Mesendoderm (in vitro differentiated cells): ENCODE results near the gene RBBP8NL.
A peak's percentile ranks its signal among the peaks of the same experiment; 100 is the strongest.

ENCODE experiments used
- DNase-seq: peaks from one replicate; pipeline ENCODE4 v3.0.0; 2013
- H2AK5ac ChIP-seq: 2 replicates; pipeline ENCODE4 v1.6.1; 2013; ENCODE audit warnings: low read length, inconsistent platforms
- H2BK120ac ChIP-seq: 2 replicates; pipeline ENCODE4 v1.6.1; 2013; ENCODE audit warnings: low read depth, mild to moderate bottlenecking, low read length, moderate library complexity, mixed read lengths
- H2BK15ac ChIP-seq: replicated peaks from 2 replicates; pipeline ENCODE4 v1.6.1; 2013; ENCODE audit warnings: low read depth, mild to moderate bottlenecking, moderate library complexity
- H2BK5ac ChIP-seq: 2 replicates; pipeline ENCODE4 v1.6.1; 2013; ENCODE audit warnings: low read length, inconsistent platforms
- H3K18ac ChIP-seq: 2 replicates; pipeline ENCODE4 v1.6.1; 2013; ENCODE audit warnings: mild to moderate bottlenecking, low read length, mixed read lengths
- H3K23ac ChIP-seq: one replicate; pipeline ENCODE4 v1.6.1; 2013; ENCODE audit warnings: low read length
- H3K27ac ChIP-seq: 2 replicates; pipeline ENCODE4 v1.5.1; 2013; ENCODE audit warnings: low read depth, mild to moderate bottlenecking, inconsistent platforms, low read length, moderate library complexity
- H3K27me3 ChIP-seq: 2 replicates; pipeline ENCODE4 v1.6.1; 2013; ENCODE audit warnings: low read length, control low read depth, mild to moderate bottlenecking, inconsistent platforms; ENCODE audit not compliant: insufficient read depth, poor library complexity
- H3K36me3 ChIP-seq: 2 replicates; pipeline ENCODE4 v1.6.1; 2013; ENCODE audit warnings: low read length, inconsistent platforms; ENCODE audit not compliant: control insufficient read depth, insufficient read depth
- H3K4ac ChIP-seq: one replicate; pipeline ENCODE4 v1.6.1; 2013; ENCODE audit warnings: low read depth, mild to moderate bottlenecking, low read length, moderate library complexity
- H3K4me1 ChIP-seq: 2 replicates; pipeline ENCODE4 v1.6.1; 2013; ENCODE audit warnings: low read depth, low read length, inconsistent platforms; ENCODE audit not compliant: control insufficient read depth
- H3K4me2 ChIP-seq: 2 replicates; pipeline ENCODE4 v1.6.1; 2013; ENCODE audit warnings: low read length
- H3K4me3 ChIP-seq: 2 replicates; pipeline ENCODE4 v1.5.1; 2013; ENCODE audit warnings: mild to moderate bottlenecking, low read length
- H3K56ac ChIP-seq: one replicate; pipeline ENCODE4 v1.6.1; 2013; ENCODE audit warnings: low read length
- H3K79me1 ChIP-seq: 2 replicates; pipeline ENCODE4 v1.6.1; 2013; ENCODE audit warnings: low read length, inconsistent platforms
- H3K79me2 ChIP-seq: 2 replicates; pipeline ENCODE4 v1.6.1; 2013; ENCODE audit warnings: mild to moderate bottlenecking, low read length; ENCODE audit not compliant: control insufficient read depth, insufficient read depth
- H3K9ac ChIP-seq: 2 replicates; pipeline ENCODE4 v1.6.1; 2013; ENCODE audit warnings: low read length, inconsistent platforms
- H4K5ac ChIP-seq: one replicate; pipeline ENCODE4 v1.6.1; 2013; ENCODE audit warnings: low read length
- H4K8ac ChIP-seq: one replicate; pipeline ENCODE4 v1.6.1; 2013; ENCODE audit warnings: low read depth, mild to moderate bottlenecking, control low read depth, low read length, moderate library complexity
- WGBS: extraction: QIAGEN DNeasy Blood & Tissue Kit; methylation state at CpG from one replicate; pipeline ENCODE4 v1.1.7; 2013; ENCODE audit warnings: low lambda C conversion rate, missing lambda C conversion rate; ENCODE audit not compliant: insufficient coverage; ENCODE audit errors: extremely low coverage; 5-methylcytosine and 5-hydroxymethylcytosine counted together

The RBBP8NL gene

GRCh38 chr20:62364911-62365736 is 62.2 kb downstream of the RBBP8NL start:
- Histone ChIP-seq H3K9ac (peak overlapping the region; percentile 46), H3K4ac (no peak overlapping the region), H3K56ac (peak overlapping the region; percentile 74), H3K79me2 (peaks cover 21% of the 10 kb centered on the region), H3K23ac (no peak overlapping the region), H3K36me3 (no peaks in the 10 kb centered on the region), H4K8ac (no peak overlapping the region), H3K18ac (no peak overlapping the region), H3K27ac (no peak overlapping the region), H3K4me3 (no peak overlapping the region), H3K79me1 (peaks cover 11% of the 10 kb centered on the region), H4K5ac (no peak overlapping the region), H3K27me3 (no peaks in the 10 kb centered on the region), H2BK5ac (no peak overlapping the region), H2BK120ac (no peak overlapping the region), H3K4me1 (peaks cover 19% of the 10 kb centered on the region), H2AK5ac (no peak overlapping the region), H3K4me2 (peak overlapping the region; percentile 9), H2BK15ac (no peak overlapping the region)
- no CpG with 5 or more reads among the region's 27 CpGs for WGBS
- no peak for DNase-seq

- Histone ChIP-seq H4K5ac (no peak overlapping the region), H3K36me3 (no peaks in the 10 kb centered on the region), H3K4me2 (no peak overlapping the region), H2AK5ac (no peak overlapping the region), H3K9ac (peak overlapping the region; percentile 32), H4K8ac (no peak overlapping the region), H3K18ac (no peak overlapping the region), H3K79me2 (peaks cover 26% of the 10 kb centered on the region), H3K56ac (peak overlapping the region; percentile 74), H2BK5ac (no peak overlapping the region), H3K27ac (no peak overlapping the region), H3K4me1 (peaks cover 15% of the 10 kb centered on the region), H2BK120ac (no peak overlapping the region), H3K23ac (no peak overlapping the region), H3K4me3 (no peak overlapping the region), H3K27me3 (no peaks in the 10 kb centered on the region), H3K79me1 (peaks cover 11% of the 10 kb centered on the region), H2BK15ac (no peak overlapping the region), H3K4ac (no peak overlapping the region)
- DNase-seq, result no peak
- WGBS, result no CpG with 5 or more reads among the region's 22 CpGs
Observed at GRCh38 chr20:62363920-62364851, 63.2 kb downstream of the RBBP8NL start.

- no peaks in the 10 kb centered on the region for H3K36me3 ChIP-seq
- no peak overlapping the region for H2BK15ac ChIP-seq
- no peaks in the 10 kb centered on the region for H3K27me3 ChIP-seq
- no peak overlapping the region for H3K4me2 ChIP-seq
- H2BK5ac ChIP-seq, result no peak overlapping the region
- WGBS, result no CpG with 5 or more reads among the region's 20 CpGs
- H4K8ac ChIP-seq, result no peak overlapping the region
- H3K4ac ChIP-seq, result no peak overlapping the region
- no peak overlapping the region for H4K5ac ChIP-seq
- H2AK5ac ChIP-seq, result no peak overlapping the region
- peak overlapping the region; percentile 6 for H3K27ac ChIP-seq
- H3K18ac ChIP-seq, result no peak overlapping the region
- H3K9ac ChIP-seq, result no peak overlapping the region
- no peak overlapping the region for H3K4me3 ChIP-seq
- no peak overlapping the region for H3K23ac ChIP-seq
- peaks cover 31% of the 10 kb centered on the region for H3K79me2 ChIP-seq
- peaks cover 11% of the 10 kb centered on the region for H3K79me1 ChIP-seq
- H3K4me1 ChIP-seq, result peaks cover 13% of the 10 kb centered on the region
- no peak overlapping the region for H2BK120ac ChIP-seq
- H3K56ac ChIP-seq, result peak overlapping the region; percentile 34
- peak; percentile 74 for DNase-seq
Observed at GRCh38 chr20:62362991-62363919, 64.1 kb downstream of the RBBP8NL start.

GRCh38 chr20:62362590-62362940 is 64.8 kb downstream of the RBBP8NL start:
- Histone ChIP-seq H3K27ac (peak overlapping the region; percentile 6), H3K36me3 (no peaks in the 10 kb centered on the region)

GRCh38 chr20:62361799-62362589 is 65.3 kb downstream of the RBBP8NL start:
- Histone ChIP-seq H3K27me3 (no peaks in the 10 kb centered on the region), H2BK5ac (peak overlapping the region; percentile 50), H3K56ac (peak overlapping the region; percentile 81), H2AK5ac (peak overlapping the region; percentile 65), H3K4me3 (no peak overlapping the region), H3K23ac (no peak overlapping the region), H2BK120ac (no peak overlapping the region), H3K79me1 (peaks cover 11% of the 10 kb centered on the region), H3K36me3 (no peaks in the 10 kb centered on the region), H3K9ac (peak overlapping the region; percentile 48), H4K8ac (no peak overlapping the region), H4K5ac (no peak overlapping the region), H3K4me1 (peaks cover 11% of the 10 kb centered on the region), H3K27ac (peak overlapping the region; percentile 67), H3K18ac (peak overlapping the region; percentile 28), H2BK15ac (no peak overlapping the region), H3K79me2 (peaks cover 43% of the 10 kb centered on the region), H3K4me2 (no peak overlapping the region), H3K4ac (peak overlapping the region; percentile 58)
- DNase-seq, result peak; percentile 96
- WGBS, result no CpG with 5 or more reads among the region's 34 CpGs

More at GRCh38 chr20:62362590-62362940, 64.8 kb downstream of the RBBP8NL start:
- peaks cover 38% of the 10 kb centered on the region for H3K79me2 ChIP-seq
- H3K9ac ChIP-seq, result peak overlapping the region; percentile 48
- DNase-seq, result no peak
- H4K8ac ChIP-seq, result no peak overlapping the region
- peaks cover 11% of the 10 kb centered on the region for H3K79me1 ChIP-seq
- H2AK5ac ChIP-seq, result peak overlapping the region; percentile 65
- no peaks in the 10 kb centered on the region for H3K27me3 ChIP-seq
- no peak overlapping the region for H2BK120ac ChIP-seq
- peak overlapping the region; percentile 54 for H3K56ac ChIP-seq
- no peak overlapping the region for H4K5ac ChIP-seq
- whole genome bisulfite sequencing, result no CpG with 5 or more reads among the region's 13 CpGs
- H2BK5ac ChIP-seq, result no peak overlapping the region
- H3K4me3 ChIP-seq, result no peak overlapping the region
- H3K4me1 ChIP-seq, result peaks cover 12% of the 10 kb centered on the region
- H3K4ac ChIP-seq, result no peak overlapping the region
- no peak overlapping the region for H3K4me2 ChIP-seq
- H2BK15ac ChIP-seq, result no peak overlapping the region
- H3K18ac ChIP-seq, result no peak overlapping the region
- H3K23ac ChIP-seq, result no peak overlapping the region
